HG03175 (cell line): ENCODE data around the gene FREM1.

Experiments used
- ATAC-seq: cut with Tn5 transposase; IDR thresholded peaks from one replicate; pipeline ENCODE4 v1.9.1; 2021; ENCODE audit warnings: mild to moderate bottlenecking, moderate library complexity; ENCODE audit not compliant: unreplicated experiment

FREM1 gene

GRCh38 chr9:14912859-14913258 lies 2.6 kb upstream of the FREM1 start:
- no peak for ATAC-seq

- ATAC-seq, result no peak
Observed at GRCh38 chr9:14911046-14911445, 818 bp upstream of the FREM1 start.

GRCh38 chr9:14909601-14909960 lies 647 bp downstream of the FREM1 start:
- ATAC-seq, result no peak

- no peak for ATAC-seq
Observed at GRCh38 chr9:14909181-14909580, 1.0 kb downstream of the FREM1 start.

- ATAC-seq, result peak; percentile 70
Observed at GRCh38 chr9:14908295-14909180, 1.7 kb downstream of the FREM1 start.

- ATAC-seq, result no peak
Observed at GRCh38 chr9:14907696-14908095, 2.5 kb downstream of the FREM1 start.

GRCh38 chr9:14907360-14907685 lies 2.9 kb downstream of the FREM1 start:
- ATAC-seq, result no peak

GRCh38 chr9:14906644-14907359 lies 3.4 kb downstream of the FREM1 start:
- no peak for ATAC-seq

- ATAC-seq, result no peak
Observed at GRCh38 chr9:14906000-14906399, 4.2 kb downstream of the FREM1 start.

- peak; percentile 65 for ATAC-seq
Observed at GRCh38 chr9:14903040-14903439, 7.2 kb downstream of the FREM1 start.

- ATAC-seq, result no peak
Observed at GRCh38 chr9:14902561-14902960, 7.7 kb downstream of the FREM1 start.

- no peak for ATAC-seq
Observed at GRCh38 chr9:14899815-14900193, 10.4 kb downstream of the FREM1 start.

GRCh38 chr9:14899042-14899814 lies 11.0 kb downstream of the FREM1 start:
- ATAC-seq, result no peak

- ATAC-seq, result no peak
Observed at GRCh38 chr9:14895806-14896205, 14.4 kb downstream of the FREM1 start.

- no peak for ATAC-seq
Observed at GRCh38 chr9:14893280-14893679, 16.9 kb downstream of the FREM1 start.

GRCh38 chr9:14891332-14891731 lies 18.9 kb downstream of the FREM1 start:
- no peak for ATAC-seq

- ATAC-seq, result no peak
Observed at GRCh38 chr9:14889451-14889850, 20.8 kb downstream of the FREM1 start.

GRCh38 chr9:14888875-14889274 lies 21.4 kb downstream of the FREM1 start:
- no peak for ATAC-seq

- no peak for ATAC-seq
Observed at GRCh38 chr9:14888272-14888671, 22.0 kb downstream of the FREM1 start.

- no peak for ATAC-seq
Observed at GRCh38 chr9:14887149-14887548, 23.1 kb downstream of the FREM1 start.

- ATAC-seq, result no peak
Observed at GRCh38 chr9:14883310-14883944, 26.8 kb downstream of the FREM1 start.
